H1 (cell line): Measurements from ENCODE around the gene PTGIS. TPM values are rescaled to one million over a fixed set of nuclear protein-coding genes. Genes with fewer than 3 reads are reported as not detected.

Experiments
- CTCF ChIA-PET: fragments of 300-600 bp; sonication (Branson Sonifier 250); formaldehyde crosslinking; loops from one replicate; lab custom pipeline; 2021; ENCODE audit not compliant: partially characterized antibody; lab: Charles Lee
- POLR2A ChIA-PET: fragments of 300-600 bp; sonication (Branson Sonifier 250); formaldehyde crosslinking; loops from one replicate; lab custom pipeline; 2021; ENCODE audit warnings: inconsistent platforms; ENCODE audit not compliant: partially characterized antibody; lab: Charles Lee
- DNase-seq, 2 experiments: peaks; one replicate each; pipeline versions ENCODE4 v3.0.0 to v3.0.0-alpha.2; 2010 to 2022; ENCODE audit warnings: low spot score in 2 of 2, low read depth in 1 of 2, mixed read lengths in 1 of 2
- FAIRE-seq: peaks from 2 replicates; lab custom pipeline; 2011; peaks lifted over from hg19 to GRCh38; lab: Jason Lieb, UNC
- H2AFZ ChIP-seq: 2 replicates; pipeline ENCODE4 v1.8.1; 2012; ENCODE audit warnings: low read length, inconsistent platforms
- H2AK5ac ChIP-seq: 2 replicates; pipeline ENCODE4 v1.6.1; 2013; ENCODE audit warnings: low read depth, low read length
- H2BK120ac ChIP-seq: replicated peaks from 2 replicates; pipeline ENCODE3; 2013; ENCODE audit warnings: low read depth, low read length, inconsistent platforms
- H2BK12ac ChIP-seq: 2 replicates; pipeline ENCODE4 v1.6.1; 2013; ENCODE audit warnings: low read depth, low read length
- H2BK15ac ChIP-seq: 2 replicates; pipeline ENCODE4 v1.6.1; 2013; ENCODE audit warnings: low read length
- H2BK20ac ChIP-seq: 2 replicates; pipeline ENCODE4 v1.6.1; 2013; ENCODE audit warnings: low read length
- H2BK5ac ChIP-seq: 2 replicates; pipeline ENCODE4 v1.6.1; 2013; ENCODE audit warnings: low read depth, low read length
- H3K14ac ChIP-seq: 2 replicates; pipeline ENCODE4 v1.6.1; 2013; ENCODE audit warnings: inconsistent platforms; ENCODE audit not compliant: insufficient read length
- H3K18ac ChIP-seq: 2 replicates; pipeline ENCODE4 v1.6.1; 2013; ENCODE audit warnings: low read length; ENCODE audit errors: extremely low read depth
- H3K23ac ChIP-seq: 2 replicates; pipeline ENCODE4 v1.6.1; 2013; ENCODE audit warnings: inconsistent platforms; ENCODE audit not compliant: insufficient read length
- H3K23me2 ChIP-seq: 2 replicates; pipeline ENCODE4 v1.6.1; 2013; ENCODE audit warnings: low read depth, low read length
- H3K27ac ChIP-seq: 2 replicates; pipeline ENCODE4 v1.6.1; 2011; ENCODE audit warnings: low read depth, low read length, inconsistent platforms
- H3K27me3 ChIP-seq, 4 experiments: replicated peaks in 1 of 4; 1 replicate in 1 of 4; 2 replicates in 3 of 4; pipeline versions ENCODE4 v1.6.1 to v1.8.1; 2011 to 2013; ENCODE audit warnings: low read length in 3 of 4, mild to moderate bottlenecking in 3 of 4, inconsistent platforms in 2 of 4, mixed read lengths in 2 of 4, moderate library complexity in 1 of 4; ENCODE audit not compliant: control insufficient read depth in 3 of 4, insufficient read depth in 3 of 4; ENCODE audit errors: extremely low read depth in 1 of 4
- H3K36me3 ChIP-seq, 4 experiments: 2 replicates each; pipeline versions ENCODE4 v1.6.1 to v1.8.1; 2011 to 2013; ENCODE audit warnings: mild to moderate bottlenecking in 4 of 4, low read length in 3 of 4, moderate library complexity in 2 of 4, control low read depth in 1 of 4, inconsistent platforms in 1 of 4; ENCODE audit not compliant: insufficient read depth in 4 of 4, control insufficient read depth in 2 of 4
- H3K4ac ChIP-seq: replicated peaks from 2 replicates; pipeline ENCODE3; 2013; ENCODE audit warnings: low read length, low read depth, mixed read lengths, inconsistent platforms; ENCODE audit not compliant: insufficient read length
- H3K4me1 ChIP-seq, 4 experiments: replicated peaks in 1 of 4; 1 replicate in 1 of 4; 2 replicates in 3 of 4; pipeline versions ENCODE4 v1.6.1 to v1.8.1; 2011 to 2013; ENCODE audit warnings: low read length in 3 of 4, inconsistent platforms in 2 of 4, mixed read lengths in 1 of 4; ENCODE audit not compliant: insufficient read depth in 4 of 4, control insufficient read depth in 3 of 4
- H3K4me2 ChIP-seq, 2 experiments: 2 replicates each; pipeline versions ENCODE4 v1.6.1 to v1.8.1; 2011 to 2013; ENCODE audit warnings: low read depth in 2 of 2, low read length in 2 of 2, control low read depth in 1 of 2, inconsistent platforms in 1 of 2, mild to moderate bottlenecking in 1 of 2; ENCODE audit not compliant: insufficient read depth in 1 of 2
- H3K4me3 ChIP-seq, 4 experiments: fragments of 200-600, 300-600 bp in 1 of 4; sonication (generic), shearing (Covaris generic), sonication (Bioruptor Twin) in 1 of 4; 2 replicates each; pipeline versions ENCODE4 v1.5.1 to v1.8.1; 2011 to 2016; ENCODE audit warnings: low read length in 4 of 4, low read depth in 3 of 4, control low read depth in 2 of 4, inconsistent platforms in 2 of 4, mild to moderate bottlenecking in 2 of 4, mixed read lengths in 1 of 4, moderate library complexity in 1 of 4; ENCODE audit not compliant: insufficient read depth in 2 of 4; ENCODE audit errors: extremely low read depth in 1 of 4
- H3K56ac ChIP-seq: replicated peaks from 2 replicates; pipeline ENCODE3; 2013; ENCODE audit warnings: low read depth, mild to moderate bottlenecking, mixed read lengths, low read length, inconsistent platforms; ENCODE audit not compliant: insufficient read length
- H3K79me1 ChIP-seq: 2 replicates; pipeline ENCODE4 v1.6.1; 2013; ENCODE audit warnings: low read depth, low read length, control low read depth
- H3K79me2 ChIP-seq, 2 experiments: 2 replicates each; pipeline versions ENCODE4 v1.6.1 to v1.8.1; 2012 to 2013; ENCODE audit warnings: low read length in 2 of 2, mild to moderate bottlenecking in 2 of 2, inconsistent platforms in 1 of 2; ENCODE audit not compliant: insufficient read depth in 2 of 2, control insufficient read depth in 1 of 2
- H3K9ac ChIP-seq, 4 experiments: replicated peaks in 1 of 4; 1 replicate in 1 of 4; 2 replicates in 3 of 4; pipeline versions ENCODE4 v1.6.1 to v1.8.1; 2011 to 2013; ENCODE audit warnings: low read depth in 3 of 4, low read length in 3 of 4, control low read depth in 2 of 4, mild to moderate bottlenecking in 2 of 4, moderate library complexity in 2 of 4, inconsistent platforms in 1 of 4; ENCODE audit errors: extremely low read depth in 1 of 4
- H3K9me3 ChIP-seq, 2 experiments: 2 replicates each; pipeline versions ENCODE4 v1.6.1 to v1.8.1; 2012 to 2013; ENCODE audit warnings: mild to moderate bottlenecking in 2 of 2, moderate library complexity in 2 of 2, control low read depth in 1 of 2, inconsistent platforms in 1 of 2, low read depth in 1 of 2, low read length in 1 of 2, mixed read lengths in 1 of 2; ENCODE audit not compliant: insufficient read depth in 2 of 2
- H4K20me1 ChIP-seq, 2 experiments: replicated peaks in 1 of 2; 2 replicates each; pipeline versions ENCODE3 to v1.8.1; 2011 to 2013; ENCODE audit warnings: inconsistent platforms in 2 of 2, low read length in 2 of 2, mild to moderate bottlenecking in 1 of 2; ENCODE audit not compliant: insufficient read depth in 2 of 2, control insufficient read depth in 1 of 2
- H4K5ac ChIP-seq: 2 replicates; pipeline ENCODE4 v1.6.1; 2013; ENCODE audit warnings: low read length, low read depth, mixed read lengths, inconsistent platforms; ENCODE audit not compliant: insufficient read length
- H4K8ac ChIP-seq: 2 replicates; pipeline ENCODE4 v1.8.0; 2013; ENCODE audit warnings: mild to moderate bottlenecking, moderate library complexity, low read length, inconsistent platforms; ENCODE audit not compliant: insufficient read depth; ENCODE audit errors: extremely low read depth
- H4K91ac ChIP-seq: replicated peaks from 2 replicates; pipeline ENCODE3; 2013; ENCODE audit warnings: low read length, mixed read lengths, inconsistent platforms; ENCODE audit not compliant: insufficient read length
- BCL11A ChIP-seq, 2 experiments: IDR thresholded peaks; one replicate each; pipeline ENCODE4 v1.6.1; 2011; ENCODE audit warnings: low read depth in 2 of 2, low read length in 2 of 2, mild to moderate bottlenecking in 2 of 2
- KDM1A ChIP-seq: fragments of 200-600, 300-600 bp; sonication (generic); IDR thresholded peaks from 2 replicates; pipeline ENCODE4 v1.7.1; 2016; ENCODE audit warnings: mild to moderate bottlenecking, low read length, borderline replicate concordance
- RFX5 ChIP-seq: IDR thresholded peaks from 2 replicates; pipeline ENCODE4 v1.6.1; 2011; ENCODE audit warnings: low read depth, low read length, improper control_type of control experiment, borderline replicate concordance
- SIX5 ChIP-seq: IDR thresholded peaks from 2 replicates; pipeline ENCODE4 v1.6.1; 2011; ENCODE audit warnings: mild to moderate bottlenecking, low read depth, low read length
- TEAD4 ChIP-seq: IDR thresholded peaks from 2 replicates; pipeline ENCODE4 v1.6.1; 2012; ENCODE audit warnings: low read depth, low read length, inconsistent platforms, mixed read lengths
- YY1 ChIP-seq: IDR thresholded peaks from 2 replicates; pipeline ENCODE4 v1.6.1; 2011; ENCODE audit warnings: low read depth, mild to moderate bottlenecking, low read length
- WGBS, 2 experiments: shearing (Covaris generic) in 1 of 2; methylation state at CpG; one replicate each; pipeline versions ENCODE4 v1.1.6 to v1.1.7; 2013 to 2015; ENCODE audit warnings: low lambda C conversion rate in 2 of 2, mixed read lengths in 2 of 2, inconsistent platforms in 1 of 2, low coverage in 1 of 2, missing lambda C conversion rate in 1 of 2; ENCODE audit not compliant: insufficient replicate concordance in 2 of 2, insufficient coverage in 1 of 2, insufficient read length in 1 of 2; ENCODE audit errors: extremely low coverage in 1 of 2, missing lambda C conversion rate in 1 of 2; 5-methylcytosine and 5-hydroxymethylcytosine counted together
- polyA plus RNA-seq, 7 experiments: library from polyadenylated mRNA; depleted of rRNA in 3 of 7; stranded (reverse) in 5 of 7; unstranded in 2 of 7; fragments of >200 nt in 5 of 7; fragments of 200-250 nt in 2 of 7; gene quantifications; 1 replicate in 5 of 7; 2 replicates in 1 of 7; 4 replicates in 1 of 7; pipeline versions ENCODE4 v1.2.1 to v1.2.3, GENCODE V29; 2011 to 2013; ENCODE audit warnings: missing spikeins in 2 of 7, mixed read lengths in 2 of 7
- total RNA-seq: library from RNA; stranded (reverse); fragmentation: NEBNext Ultra II Directional; extraction: Animal tissue kit (Norgen Biotek cat#: 25700); gene quantifications from 2 replicates; pipeline ENCODE4 v1.2.1, GENCODE V29; 2021
- TF ChIP-seq, protein P1 (sequence below): IDR thresholded peaks from 2 replicates; pipeline ENCODE4 v1.6.1; 2011; ENCODE audit warnings: low read length, improper control_type of control experiment
- TF ChIP-seq, protein P2 (sequence below): IDR thresholded peaks from 2 replicates; pipeline ENCODE4 v1.6.1; 2011; ENCODE audit warnings: low read depth, mild to moderate bottlenecking, low read length; ENCODE audit not compliant: insufficient read depth

PTGIS gene
- total and polyA plus RNA-seq, 2 of the 8 experiments (the other 6 are each of a cell fraction or from before 2014, with no cell fraction given) = 29.9 to 35.5 TPM

DNA sequence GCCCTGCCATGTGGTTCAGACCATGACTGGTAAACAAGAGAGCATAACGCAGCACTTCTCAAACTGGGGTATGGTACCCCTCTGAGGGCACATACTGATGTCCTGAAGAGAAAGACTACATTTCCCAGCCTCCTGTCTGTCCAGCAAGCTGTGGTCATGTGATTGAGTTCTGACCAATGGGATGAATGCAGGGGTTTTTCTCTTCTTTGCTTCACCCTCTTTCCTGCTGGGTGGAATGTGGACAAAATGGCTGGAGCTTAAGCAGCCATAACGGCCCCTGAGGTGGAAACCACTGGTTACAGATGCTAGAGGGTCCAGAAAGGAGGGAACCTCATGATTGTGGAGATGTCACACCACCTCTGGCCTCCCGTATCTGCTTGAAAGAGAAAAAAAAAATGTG is 66.0 kb downstream of the PTGIS start:
- no peaks in the 10 kb centered on the region for H3K27me3 ChIP-seq
- H3K4me2 ChIP-seq = no peak overlapping the region
- no peak overlapping the region for H2AFZ ChIP-seq
- H3K79me2 ChIP-seq = no peaks in the 10 kb centered on the region
- no peak overlapping the region for H4K8ac ChIP-seq
- no peak overlapping the region for H2BK12ac ChIP-seq
- no peak overlapping the region for H3K14ac ChIP-seq
- H3K4me3 ChIP-seq = no peak overlapping the region
- no peak overlapping the region for H2BK20ac ChIP-seq
- FAIRE-seq = peak; percentile 42
- no peak for DNase-seq
- peaks cover 0 to 2% of the 10 kb centered on the region in 2 experiments for H4K20me1 ChIP-seq
- TF ChIP-seq RFX5 (no peak), TEAD4 (peak; percentile 78), KDM1A (peak; percentile 85; the same call in 1 of the 2 replicates), BCL11A (IDR thresholded peaks at IDR 0.05; ENCODE audit: low read depth in 2 of 2, low read length in 2 of 2) (no peak), YY1 (peak; percentile 76), SIX5 (peak; percentile 62)
- TF ChIP-seq, protein P1, sequence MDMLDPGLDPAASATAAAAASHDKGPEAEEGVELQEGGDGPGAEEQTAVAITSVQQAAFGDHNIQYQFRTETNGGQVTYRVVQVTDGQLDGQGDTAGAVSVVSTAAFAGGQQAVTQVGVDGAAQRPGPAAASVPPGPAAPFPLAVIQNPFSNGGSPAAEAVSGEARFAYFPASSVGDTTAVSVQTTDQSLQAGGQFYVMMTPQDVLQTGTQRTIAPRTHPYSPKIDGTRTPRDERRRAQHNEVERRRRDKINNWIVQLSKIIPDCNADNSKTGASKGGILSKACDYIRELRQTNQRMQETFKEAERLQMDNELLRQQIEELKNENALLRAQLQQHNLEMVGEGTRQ = peak; percentile 69
- TF ChIP-seq, protein P2, sequence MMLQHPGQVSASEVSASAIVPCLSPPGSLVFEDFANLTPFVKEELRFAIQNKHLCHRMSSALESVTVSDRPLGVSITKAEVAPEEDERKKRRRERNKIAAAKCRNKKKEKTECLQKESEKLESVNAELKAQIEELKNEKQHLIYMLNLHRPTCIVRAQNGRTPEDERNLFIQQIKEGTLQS = 0 out of 2 replicates have a peak, but pooled peaks have one; percentile 22
- peaks cover 0 to 3% (median 2%) of the 10 kb centered on the region in 4 experiments; a peak in 2 of 8 replicates for H3K36me3 ChIP-seq
- H3K23ac ChIP-seq = no peak overlapping the region
- no peak overlapping the region for H3K4ac ChIP-seq
- no peak overlapping the region for H3K18ac ChIP-seq
- no peak overlapping the region for H2BK15ac ChIP-seq
- H4K5ac ChIP-seq = no peak overlapping the region
- H3K4me1 ChIP-seq = peaks cover 0 to 3% (median 0%) of the 10 kb centered on the region in 4 experiments; a peak in 2 of 7 replicates
- POLR2A ChIA-PET = interaction anchor here (0.6 kb wide), 1 partner anchor 26 kb away, joined by 3 read pairs; no protein-coding TSS in a partner anchor
- H2AK5ac ChIP-seq = no peak overlapping the region
- CTCF ChIA-PET = interaction anchor here (0.7 to 6.0 kb wide), 8 partner anchors 12 to 300 kb away, joined by 3 to 31 read pairs (median 3); no protein-coding TSS in a partner anchor
- no peak overlapping the region for H2BK5ac ChIP-seq
- no peak overlapping the region for H4K91ac ChIP-seq
- H3K9ac ChIP-seq = no peak overlapping the region
- H3K56ac ChIP-seq = no peak overlapping the region
- no peak overlapping the region for H3K27ac ChIP-seq
- H3K23me2 ChIP-seq = no peaks in the 10 kb centered on the region
- no peak overlapping the region for H2BK120ac ChIP-seq
- WGBS, 2 experiments = 83% methylated on average over 3 of the region's 3 CpGs; no CpG with 5 or more reads in 1 of the 2 experiments
- no peaks in the 10 kb centered on the region for H3K79me1 ChIP-seq
- H3K9me3 ChIP-seq = peaks cover 2 to 4% of the 10 kb centered on the region in 2 experiments; a peak in 1 of 4 replicates
